Astrocyte (in vitro differentiated cells and primary cell): ENCODE data around the gene ZNF844. TPM values are rescaled to one million over a fixed set of nuclear protein-coding genes. Genes with fewer than 3 reads are reported as not detected.
A peak's percentile ranks its signal among the peaks of the same experiment; 100 is the strongest.

Experiments
- DNase-seq: peaks from one replicate; pipeline ENCODE4 v3.0.0-alpha.2; 2010; ENCODE audit warnings: low read depth
- FAIRE-seq: peaks from 2 replicates; lab custom pipeline; 2011; peaks lifted over from hg19 to GRCh38; lab: Jason Lieb, UNC
- H2AFZ ChIP-seq: 2 replicates; pipeline ENCODE4 v1.6.0; 2012; ENCODE audit warnings: low read depth, low read length, inconsistent platforms
- H3K27ac ChIP-seq: 2 replicates; pipeline ENCODE4 v1.5.1; 2011; ENCODE audit warnings: low read depth, low read length, inconsistent platforms
- H3K27me3 ChIP-seq: 2 replicates; pipeline ENCODE4 v1.6.0; 2011; ENCODE audit warnings: low read length, inconsistent platforms; ENCODE audit not compliant: insufficient read depth
- H3K36me3 ChIP-seq: 2 replicates; pipeline ENCODE4 v1.5.1; 2011; ENCODE audit warnings: low read length, inconsistent platforms; ENCODE audit not compliant: insufficient read depth
- H3K4me1 ChIP-seq: 2 replicates; pipeline ENCODE4 v1.5.1; 2011; ENCODE audit warnings: low read length, inconsistent platforms; ENCODE audit not compliant: insufficient read depth
- H3K4me2 ChIP-seq: 2 replicates; pipeline ENCODE4 v1.6.0; 2012; ENCODE audit warnings: low read length, inconsistent platforms
- H3K4me3 ChIP-seq: 2 replicates; pipeline ENCODE4 v1.5.1; 2011; ENCODE audit warnings: low read depth, mild to moderate bottlenecking, low read length, inconsistent platforms; ENCODE audit not compliant: insufficient read depth
- H3K79me2 ChIP-seq: 2 replicates; pipeline ENCODE4 v1.6.0; 2012; ENCODE audit warnings: mild to moderate bottlenecking, low read length, inconsistent platforms; ENCODE audit not compliant: insufficient read depth
- H3K9ac ChIP-seq: 2 replicates; pipeline ENCODE4 v1.6.0; 2012; ENCODE audit warnings: mild to moderate bottlenecking, low read length, inconsistent platforms
- H3K9me3 ChIP-seq: 2 replicates; pipeline ENCODE4 v1.5.1; 2012; ENCODE audit warnings: low read depth, mild to moderate bottlenecking, low read length, inconsistent platforms; ENCODE audit not compliant: insufficient read depth
- H4K20me1 ChIP-seq: 2 replicates; pipeline ENCODE4 v1.6.0; 2012; ENCODE audit warnings: low read length, inconsistent platforms; ENCODE audit not compliant: insufficient read depth
- H3K27ac Mint-ChIP-seq: one replicate; pipeline ENCODE4 v1.8.0; 2021; ENCODE audit warnings: mild to moderate bottlenecking, mixed read lengths; ENCODE audit not compliant: unreplicated experiment
- H3K27me3 Mint-ChIP-seq: one replicate; pipeline ENCODE4 v1.8.0; 2021; ENCODE audit warnings: low read depth, mixed read lengths; ENCODE audit not compliant: unreplicated experiment
- H3K36me3 Mint-ChIP-seq: one replicate; pipeline ENCODE4 v1.8.0; 2021; ENCODE audit warnings: low read depth, mixed read lengths; ENCODE audit not compliant: unreplicated experiment
- H3K4me1 Mint-ChIP-seq: one replicate; pipeline ENCODE4 v1.8.0; 2021; ENCODE audit warnings: low read depth, mixed read lengths; ENCODE audit not compliant: unreplicated experiment
- H3K4me3 Mint-ChIP-seq: one replicate; pipeline ENCODE4 v1.8.0; 2021; ENCODE audit warnings: mild to moderate bottlenecking, moderate library complexity, mixed read lengths; ENCODE audit not compliant: unreplicated experiment
- H3K9me3 Mint-ChIP-seq: one replicate; pipeline ENCODE4 v1.8.0; 2021; ENCODE audit warnings: mild to moderate bottlenecking, mixed read lengths; ENCODE audit not compliant: unreplicated experiment
- EZH2 ChIP-seq: IDR thresholded peaks from 2 replicates; pipeline ENCODE4 v1.6.1; 2012; ENCODE audit warnings: mild to moderate bottlenecking, low read length, inconsistent platforms; ENCODE audit not compliant: insufficient read depth
- total RNA-seq: library from RNA; stranded (reverse); gene quantifications from 2 replicates; pipeline ENCODE4 v1.2.1, GENCODE V29; 2021
- TF ChIP-seq, protein P1 (sequence below): IDR thresholded peaks from 2 replicates; pipeline ENCODE4 v1.5.1; 2011; ENCODE audit warnings: low read depth, mild to moderate bottlenecking, inconsistent platforms, low read length, moderate library complexity; ENCODE audit not compliant: insufficient read depth

The ZNF844 gene
- total RNA-seq, 1 donor from 2014 or later = not detected

DNA sequence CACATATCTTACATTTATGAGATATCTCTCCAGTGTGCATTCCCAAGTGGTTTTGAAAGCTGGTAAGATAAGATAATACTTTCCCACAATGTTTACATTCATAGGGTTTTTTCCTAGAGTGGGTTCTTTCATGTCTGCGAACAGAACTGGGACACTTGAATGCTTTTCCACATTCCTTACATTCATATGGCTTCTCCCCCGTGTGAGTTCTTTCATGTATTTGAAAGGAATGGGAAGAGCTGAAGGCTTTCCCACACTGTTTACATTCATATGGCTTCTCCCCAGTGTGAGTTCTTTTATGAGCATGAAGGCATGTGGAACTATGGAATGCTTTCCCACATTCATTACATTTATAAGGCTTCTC, 48.8 kb upstream of the ZNF844 start:
- Histone ChIP-seq H4K20me1 (no peaks in the 10 kb centered on the region), H3K4me2 (no peak overlapping the region), H3K36me3 (peaks cover 17% of the 10 kb centered on the region), H3K9ac (no peak overlapping the region), H3K79me2 (no peaks in the 10 kb centered on the region), H3K4me3 (no peak overlapping the region), H3K4me1 (no peaks in the 10 kb centered on the region), H3K9me3 (peaks cover 64% of the 10 kb centered on the region), H3K27ac (no peak overlapping the region), H3K27me3 (no peaks in the 10 kb centered on the region), H2AFZ (no peak overlapping the region)
- Mint-ChIP-seq H3K36me3 (no peaks in the 10 kb centered on the region), H3K4me1 (no peaks in the 10 kb centered on the region), H3K27ac (no peak overlapping the region), H3K27me3 (no peaks in the 10 kb centered on the region), H3K9me3 (peaks cover 33% of the 10 kb centered on the region), H3K4me3 (no peak overlapping the region)
- DNase-seq = no peak
- FAIRE-seq = no peak
- TF ChIP-seq EZH2 = no peak
- TF ChIP-seq, protein P1, sequence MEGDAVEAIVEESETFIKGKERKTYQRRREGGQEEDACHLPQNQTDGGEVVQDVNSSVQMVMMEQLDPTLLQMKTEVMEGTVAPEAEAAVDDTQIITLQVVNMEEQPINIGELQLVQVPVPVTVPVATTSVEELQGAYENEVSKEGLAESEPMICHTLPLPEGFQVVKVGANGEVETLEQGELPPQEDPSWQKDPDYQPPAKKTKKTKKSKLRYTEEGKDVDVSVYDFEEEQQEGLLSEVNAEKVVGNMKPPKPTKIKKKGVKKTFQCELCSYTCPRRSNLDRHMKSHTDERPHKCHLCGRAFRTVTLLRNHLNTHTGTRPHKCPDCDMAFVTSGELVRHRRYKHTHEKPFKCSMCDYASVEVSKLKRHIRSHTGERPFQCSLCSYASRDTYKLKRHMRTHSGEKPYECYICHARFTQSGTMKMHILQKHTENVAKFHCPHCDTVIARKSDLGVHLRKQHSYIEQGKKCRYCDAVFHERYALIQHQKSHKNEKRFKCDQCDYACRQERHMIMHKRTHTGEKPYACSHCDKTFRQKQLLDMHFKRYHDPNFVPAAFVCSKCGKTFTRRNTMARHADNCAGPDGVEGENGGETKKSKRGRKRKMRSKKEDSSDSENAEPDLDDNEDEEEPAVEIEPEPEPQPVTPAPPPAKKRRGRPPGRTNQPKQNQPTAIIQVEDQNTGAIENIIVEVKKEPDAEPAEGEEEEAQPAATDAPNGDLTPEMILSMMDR = no peak

DNA sequence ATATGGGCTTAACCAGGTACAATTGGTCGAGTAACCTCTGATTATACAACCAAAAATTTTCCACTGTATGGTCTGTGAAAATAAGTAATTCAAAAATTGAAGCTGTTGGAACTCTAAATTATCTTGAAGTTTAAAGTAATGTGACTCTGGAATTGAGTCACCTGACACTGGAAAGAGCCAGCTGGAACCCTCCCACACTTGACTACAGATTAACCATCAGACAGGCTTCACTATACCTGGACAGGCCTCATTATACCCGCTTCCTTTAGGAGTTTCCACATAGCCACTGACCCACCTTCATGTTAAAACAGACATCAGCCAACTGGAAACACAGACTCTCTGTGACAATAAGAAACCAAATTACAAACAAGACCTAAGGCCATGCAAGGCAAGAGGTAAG, 30.3 kb upstream of the ZNF844 start:
- Histone ChIP-seq H3K4me1 (no peaks in the 10 kb centered on the region), H3K9me3 (no peaks in the 10 kb centered on the region), H3K4me2 (peak overlapping the region; percentile 93), H3K9ac (no peak overlapping the region), H3K27ac (no peak overlapping the region), H3K27me3 (no peaks in the 10 kb centered on the region), H3K4me3 (peak overlapping the region; percentile 70), H2AFZ (no peak overlapping the region), H4K20me1 (no peaks in the 10 kb centered on the region), H3K36me3 (no peaks in the 10 kb centered on the region), H3K79me2 (peaks cover 4% of the 10 kb centered on the region)
- Mint-ChIP-seq H3K9me3 (peaks cover 18% of the 10 kb centered on the region), H3K27ac (no peak overlapping the region), H3K4me1 (no peaks in the 10 kb centered on the region), H3K36me3 (no peaks in the 10 kb centered on the region), H3K4me3 (no peak overlapping the region), H3K27me3 (no peaks in the 10 kb centered on the region)
- DNase-seq (no peak), FAIRE-seq (no peak)
- TF ChIP-seq EZH2 = no peak
- TF ChIP-seq, protein P1 = no peak

DNA sequence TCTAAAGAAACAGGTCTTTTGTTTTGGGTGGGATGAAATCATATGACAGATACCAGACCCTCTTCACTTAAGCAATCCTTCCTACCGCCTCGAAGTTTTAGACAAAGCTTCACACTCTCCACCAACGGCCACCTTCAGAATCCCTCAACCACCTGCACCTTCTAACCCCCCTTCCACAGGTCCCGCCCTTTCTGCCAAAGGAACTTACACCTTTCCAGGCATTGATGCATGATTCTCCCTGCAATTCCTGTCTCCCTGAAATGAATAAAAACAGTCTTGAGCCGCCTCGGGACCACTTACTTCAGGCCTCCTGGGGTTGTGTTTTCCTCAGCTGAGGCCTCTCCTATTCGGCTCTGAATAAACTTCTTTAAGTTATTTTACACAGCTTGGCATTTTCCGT, 29.9 kb upstream of the ZNF844 start:
- no peaks in the 10 kb centered on the region for H3K9me3 ChIP-seq
- H4K20me1 ChIP-seq = no peaks in the 10 kb centered on the region
- Mint-ChIP-seq H3K36me3 (no peaks in the 10 kb centered on the region), H3K9me3 (peaks cover 19% of the 10 kb centered on the region), H3K27ac (no peak overlapping the region), H3K4me1 (no peaks in the 10 kb centered on the region), H3K4me3 (no peak overlapping the region), H3K27me3 (no peaks in the 10 kb centered on the region)
- no peak for FAIRE-seq
- no peaks in the 10 kb centered on the region for H3K27me3 ChIP-seq
- H3K27ac ChIP-seq = no peak overlapping the region
- H2AFZ ChIP-seq = no peak overlapping the region
- no peak for TF ChIP-seq EZH2
- H3K79me2 ChIP-seq = peaks cover 4% of the 10 kb centered on the region
- H3K36me3 ChIP-seq = no peaks in the 10 kb centered on the region
- peak overlapping the region; percentile 95 for H3K9ac ChIP-seq
- H3K4me1 ChIP-seq = no peaks in the 10 kb centered on the region
- H3K4me2 ChIP-seq = peak overlapping the region; percentile 93
- DNase-seq = no peak
- H3K4me3 ChIP-seq = peak overlapping the region; percentile 70
